ENCODE data around the gene TPM1. TPM values are rescaled to one million over a fixed set of nuclear protein-coding genes. Genes with fewer than 3 reads are reported as not detected.

The TPM1 gene
- total and polyA plus RNA-seq, 4 donors: 64.7 to 101 (median 71.5) TPM

GRCh38 chr15:63072809-63073277 is 30.3 kb downstream of the TPM1 start:
- H3K27ac ChIP-seq (ENCODE audit: low read depth in 1 of 2, low read length in 2 of 2): no peak overlapping the region
- WGBS: 85% methylated on average over 9 of the region's 9 CpGs
- H3K9ac ChIP-seq (ENCODE audit: low read depth in 1 of 2, low read length in 2 of 2): no peak overlapping the region
- H3K27me3 ChIP-seq (ENCODE audit: control insufficient read depth in 4 of 4, insufficient read depth in 4 of 4, low read length in 3 of 4): no peaks in the 10 kb centered on the region
- H3K36me3 ChIP-seq (ENCODE audit: control insufficient read depth in 4 of 4, insufficient read depth in 3 of 4, low read depth in 1 of 4, low read length in 3 of 4): peaks cover 2 to 20% (median 9%) of the 10 kb centered on the region in 4 donors
- no peak overlapping the region for H3K4me3 ChIP-seq (ENCODE audit: low read depth in 1 of 3, low read length in 3 of 3)
- H3K4me1 ChIP-seq (ENCODE audit: control insufficient read depth in 4 of 4, insufficient read depth in 4 of 4, low read length in 3 of 4): peaks cover 0 to 3% (median 0%) of the 10 kb centered on the region in 4 donors
- DNase-seq (ENCODE audit: low spot score): no peak
- H3K9me3 ChIP-seq (ENCODE audit: control insufficient read depth in 4 of 4, low read length in 3 of 4): no peaks in the 10 kb centered on the region
- no peak for TF ChIP-seq HNF4G (IDR thresholded peaks at IDR 0.05)
- TF ChIP-seq GABPA (IDR thresholded peaks at IDR 0.05 in 1 of 2, conservative IDR thresholded peaks at IDR 0.05 in 1 of 2): no peak
- no peak for TF ChIP-seq SP1 (IDR thresholded peaks at IDR 0.05)
- TF ChIP-seq, protein P1, sequence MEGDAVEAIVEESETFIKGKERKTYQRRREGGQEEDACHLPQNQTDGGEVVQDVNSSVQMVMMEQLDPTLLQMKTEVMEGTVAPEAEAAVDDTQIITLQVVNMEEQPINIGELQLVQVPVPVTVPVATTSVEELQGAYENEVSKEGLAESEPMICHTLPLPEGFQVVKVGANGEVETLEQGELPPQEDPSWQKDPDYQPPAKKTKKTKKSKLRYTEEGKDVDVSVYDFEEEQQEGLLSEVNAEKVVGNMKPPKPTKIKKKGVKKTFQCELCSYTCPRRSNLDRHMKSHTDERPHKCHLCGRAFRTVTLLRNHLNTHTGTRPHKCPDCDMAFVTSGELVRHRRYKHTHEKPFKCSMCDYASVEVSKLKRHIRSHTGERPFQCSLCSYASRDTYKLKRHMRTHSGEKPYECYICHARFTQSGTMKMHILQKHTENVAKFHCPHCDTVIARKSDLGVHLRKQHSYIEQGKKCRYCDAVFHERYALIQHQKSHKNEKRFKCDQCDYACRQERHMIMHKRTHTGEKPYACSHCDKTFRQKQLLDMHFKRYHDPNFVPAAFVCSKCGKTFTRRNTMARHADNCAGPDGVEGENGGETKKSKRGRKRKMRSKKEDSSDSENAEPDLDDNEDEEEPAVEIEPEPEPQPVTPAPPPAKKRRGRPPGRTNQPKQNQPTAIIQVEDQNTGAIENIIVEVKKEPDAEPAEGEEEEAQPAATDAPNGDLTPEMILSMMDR (IDR thresholded peaks at IDR 0.05; ENCODE audit: low read depth, low read length, missing input control): no peak
- no peak for TF ChIP-seq FOXA1 (IDR thresholded peaks at IDR 0.05)
- TF ChIP-seq, protein P2, sequence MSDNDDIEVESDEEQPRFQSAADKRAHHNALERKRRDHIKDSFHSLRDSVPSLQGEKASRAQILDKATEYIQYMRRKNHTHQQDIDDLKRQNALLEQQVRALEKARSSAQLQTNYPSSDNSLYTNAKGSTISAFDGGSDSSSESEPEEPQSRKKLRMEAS (IDR thresholded peaks at IDR 0.05): no peak
- TF ChIP-seq EGR1 (IDR thresholded peaks at IDR 0.05; ENCODE audit: low read depth in 2 of 2): no peak

GRCh38 chr15:63073497-63074172 is 31.1 kb downstream of the TPM1 start:
- Histone ChIP-seq H3K27ac (ENCODE audit: low read depth in 1 of 2, low read length in 2 of 2) (no peak overlapping the region), H3K36me3 (ENCODE audit: control insufficient read depth in 4 of 4, insufficient read depth in 3 of 4, low read depth in 1 of 4, low read length in 3 of 4) (peaks cover 2 to 13% (median 6%) of the 10 kb centered on the region in 4 donors), H3K27me3 (ENCODE audit: control insufficient read depth in 4 of 4, insufficient read depth in 4 of 4, low read length in 3 of 4) (no peaks in the 10 kb centered on the region), H3K4me3 (ENCODE audit: low read depth in 1 of 3, low read length in 3 of 3) (no peak overlapping the region), H3K4me1 (ENCODE audit: control insufficient read depth in 4 of 4, insufficient read depth in 4 of 4, low read length in 3 of 4) (peaks cover 0 to 3% (median 0%) of the 10 kb centered on the region in 4 donors), H3K9me3 (ENCODE audit: control insufficient read depth in 4 of 4, low read length in 3 of 4) (no peaks in the 10 kb centered on the region), H3K9ac (ENCODE audit: low read depth in 1 of 2, low read length in 2 of 2) (no peak overlapping the region)
- DNase-seq (ENCODE audit: low spot score): no peak
- TF ChIP-seq RAD21 (IDR thresholded peaks at IDR 0.05) (no peak), NR2F2 (IDR thresholded peaks at IDR 0.05) (no peak), EGR1 (IDR thresholded peaks at IDR 0.05; ENCODE audit: low read depth in 2 of 2) (no peak), HNF4A (conservative IDR thresholded peaks at IDR 0.05) (peak; percentile 65 to 70), GABPA (IDR thresholded peaks at IDR 0.05 in 1 of 2, conservative IDR thresholded peaks at IDR 0.05 in 1 of 2) (no peak), RXRA (IDR thresholded peaks at IDR 0.05) (peak in 1 of 2 donors; percentile 32), HNF4G (IDR thresholded peaks at IDR 0.05) (peak; percentile 7)
- 64% methylated on average over 9 of the region's 9 CpGs for WGBS

- DNase-seq (ENCODE audit: low spot score): no peak
- TF ChIP-seq HNF4A (conservative IDR thresholded peaks at IDR 0.05) (no peak), EGR1 (IDR thresholded peaks at IDR 0.05; ENCODE audit: low read depth in 2 of 2) (no peak), NR2F2 (IDR thresholded peaks at IDR 0.05) (peak; percentile 43), RXRA (IDR thresholded peaks at IDR 0.05) (no peak), SP1 (IDR thresholded peaks at IDR 0.05) (no peak), FOXA2 (IDR thresholded peaks at IDR 0.05) (no peak), ZBTB33 (IDR thresholded peaks at IDR 0.05) (no peak)
- TF ChIP-seq, protein P2 (IDR thresholded peaks at IDR 0.05): no peak
Observed at GRCh38 chr15:63075015-63075983, 32.8 kb downstream of the TPM1 start.

More at GRCh38 chr15:63075015-63075983, 32.8 kb downstream of the TPM1 start:
- no peak overlapping the region for H3K27ac ChIP-seq (ENCODE audit: low read depth in 1 of 2, low read length in 2 of 2)
- H3K9ac ChIP-seq (ENCODE audit: low read depth in 1 of 2, low read length in 2 of 2): no peak overlapping the region
- H3K9me3 ChIP-seq (ENCODE audit: control insufficient read depth in 4 of 4, low read length in 3 of 4): no peaks in the 10 kb centered on the region
- peaks cover 0 to 13% (median 5%) of the 10 kb centered on the region in 4 donors for H3K36me3 ChIP-seq (ENCODE audit: control insufficient read depth in 4 of 4, insufficient read depth in 3 of 4, low read depth in 1 of 4, low read length in 3 of 4)
- 81% methylated on average over 17 of the region's 17 CpGs for WGBS
- H3K4me1 ChIP-seq (ENCODE audit: control insufficient read depth in 4 of 4, insufficient read depth in 4 of 4, low read length in 3 of 4): peaks cover 0 to 3% (median 0%) of the 10 kb centered on the region in 4 donors
- no peaks in the 10 kb centered on the region for H3K27me3 ChIP-seq (ENCODE audit: control insufficient read depth in 4 of 4, insufficient read depth in 4 of 4, low read length in 3 of 4)
- no peak overlapping the region for H3K4me3 ChIP-seq (ENCODE audit: low read depth in 1 of 3, low read length in 3 of 3)

Measured in liver (tissue), 9 donors.